Left lobe of liver (tissue), 1 donor: ENCODE data around the gene DPRX. TPM values are rescaled to one million over a fixed set of nuclear protein-coding genes. Genes with fewer than 3 reads are reported as not detected.

Experiments
- total RNA-seq: library from RNA; stranded (reverse); gene quantifications from one replicate; pipeline ENCODE4 v1.2.1, GENCODE V29; 2021
- donor health status: DM: no; HTN: yes; CAD: no.

The DPRX gene
- total RNA-seq, 1 donor from 2014 or later, result not detected

Other genes with a start within 250 kb of the DPRX start
- 3.9 TPM for gene ZNF765, start 236.8 kb upstream of the DPRX start, total RNA-seq
- gene ZNF761, start 200.0 kb upstream of the DPRX start, total RNA-seq, result 2.9 TPM
- 0.70 TPM for gene ZNF813, start 164.3 kb upstream of the DPRX start, total RNA-seq
- 3.6 TPM for gene ZNF331, start 93.9 kb upstream of the DPRX start, total RNA-seq
- gene NLRP12, start 192.3 kb downstream of the DPRX start, total RNA-seq, result 0.28 TPM
- gene MYADM, start 235.9 kb downstream of the DPRX start, total RNA-seq, result 15.2 TPM